Right lobe of liver (tissue), 4 donors: Measurements from ENCODE around the gene PGBD5.

Source experiments
- CTCF ChIP-seq, 4 donors: fragments of 200-600 bp in 3 of 4; fragments of 450-650 bp in 1 of 4; IDR thresholded peaks; one replicate each; pipeline versions ENCODE4 v1.5.1 to v1.8.0; 2016 to 2022; ENCODE audit warnings: antibody characterized with exemption in 4 of 4, mild to moderate bottlenecking in 2 of 4
- POLR2A ChIP-seq: fragments of 450-650 bp; IDR thresholded peaks from one replicate; pipeline ENCODE4 v1.6.1; 2017; ENCODE audit warnings: antibody characterized with exemption, mild to moderate bottlenecking
- donor health status: DM: no; HTN: no; CAD: no.
- donor health status: DM: no; HTN: no; CAD: no.
- donor health status: DM: no; HTN: yes; CAD: no.

DNA sequence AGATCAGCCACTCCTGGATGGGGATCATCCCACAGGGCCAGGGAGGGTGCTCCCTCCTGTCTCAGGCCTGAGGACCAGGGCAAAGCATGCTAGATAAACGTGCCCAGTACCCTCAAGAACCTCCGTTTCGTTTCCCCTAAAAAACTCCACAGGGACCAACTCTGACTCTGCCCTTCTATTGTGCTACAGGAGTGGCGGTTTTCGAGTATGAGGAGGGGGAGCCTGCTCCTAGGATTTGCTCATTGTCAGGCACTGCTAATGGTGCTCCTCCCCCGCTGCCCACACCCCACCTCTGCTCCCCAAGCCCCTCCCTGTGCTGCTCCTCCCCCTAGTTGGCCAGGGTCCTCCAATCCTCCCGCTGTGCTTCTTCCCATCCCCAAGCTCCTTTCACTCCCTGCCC, 32.0 kb downstream of the PGBD5 start:
- TF ChIP-seq CTCF (IDR thresholded peaks at IDR 0.05) (no peak), POLR2A (no peak)
